Neuronal stem cell (in vitro differentiated cells): ENCODE results near the gene SSX2IP.

Source experiments
- DNase-seq: peaks from one replicate; pipeline ENCODE4 v3.0.0-alpha.2; 2013; ENCODE audit warnings: low spot score
- H2AFZ ChIP-seq: one replicate; pipeline ENCODE4 v1.6.1; 2013; ENCODE audit warnings: mild to moderate bottlenecking, low read length, inconsistent platforms
- H2AK5ac ChIP-seq: 2 replicates; pipeline ENCODE4 v1.6.1; 2013; ENCODE audit warnings: low read depth, mild to moderate bottlenecking, inconsistent platforms, low read length, moderate library complexity, mixed read lengths
- H2BK120ac ChIP-seq: 2 replicates; pipeline ENCODE4 v1.6.1; 2013; ENCODE audit warnings: low read depth, mild to moderate bottlenecking, inconsistent platforms, low read length, moderate library complexity, mixed read lengths
- H2BK12ac ChIP-seq: one replicate; pipeline ENCODE4 v1.6.1; 2013; ENCODE audit warnings: low read length, inconsistent platforms
- H2BK15ac ChIP-seq: 2 replicates; pipeline ENCODE4 v1.6.1; 2013; ENCODE audit warnings: mild to moderate bottlenecking, low read length, inconsistent platforms, mixed read lengths
- H2BK5ac ChIP-seq: one replicate; pipeline ENCODE4 v1.6.1; 2013; ENCODE audit warnings: inconsistent platforms, mild to moderate bottlenecking, low read length, moderate library complexity
- H3K14ac ChIP-seq: one replicate; pipeline ENCODE4 v1.6.1; 2013; ENCODE audit warnings: low read length, inconsistent platforms
- H3K18ac ChIP-seq: 2 replicates; pipeline ENCODE4 v1.6.1; 2013; ENCODE audit warnings: low read length, inconsistent platforms
- H3K23ac ChIP-seq: 2 replicates; pipeline ENCODE4 v1.6.1; 2013; ENCODE audit warnings: low read depth, mild to moderate bottlenecking, mixed read lengths, low read length, inconsistent platforms; ENCODE audit not compliant: poor library complexity
- H3K27ac ChIP-seq: replicated peaks from 3 replicates; pipeline ENCODE4 v1.5.1; 2013; ENCODE audit warnings: low read length, inconsistent platforms
- H3K27me3 ChIP-seq, 3 experiments: 2 replicates each; pipeline ENCODE4 v1.6.1; 2013; ENCODE audit warnings: low read length in 3 of 3, mild to moderate bottlenecking in 2 of 3, inconsistent platforms in 1 of 3, low read depth in 1 of 3, mixed read lengths in 1 of 3, moderate library complexity in 1 of 3; ENCODE audit not compliant: control insufficient read depth in 3 of 3, insufficient read depth in 3 of 3
- H3K36me3 ChIP-seq, 2 donors: replicated peaks in 1 of 2; 2 replicates each; pipeline ENCODE4 v1.6.1; 2013; ENCODE audit warnings: low read length in 2 of 2; ENCODE audit not compliant: control insufficient read depth in 2 of 2, insufficient read depth in 2 of 2
- H3K4ac ChIP-seq: 2 replicates; pipeline ENCODE4 v1.6.1; 2013; ENCODE audit warnings: inconsistent platforms, mild to moderate bottlenecking, low read length, moderate library complexity
- H3K4me1 ChIP-seq, 2 donors: 1 replicate in 1 of 2; 2 replicates in 1 of 2; pipeline ENCODE4 v1.6.1; 2013; ENCODE audit warnings: low read length in 2 of 2, low read depth in 1 of 2; ENCODE audit not compliant: control insufficient read depth in 2 of 2, insufficient read depth in 1 of 2
- H3K4me2 ChIP-seq: one replicate; pipeline ENCODE4 v1.6.1; 2013; ENCODE audit warnings: mild to moderate bottlenecking, low read length, inconsistent platforms; ENCODE audit not compliant: insufficient read depth, poor library complexity, severe bottlenecking
- H3K4me3 ChIP-seq, 2 donors: 2 replicates each; pipeline ENCODE4 v1.5.1; 2013; ENCODE audit warnings: low read length in 2 of 2, mild to moderate bottlenecking in 2 of 2, inconsistent platforms in 1 of 2, moderate library complexity in 1 of 2
- H3K79me1 ChIP-seq: one replicate; pipeline ENCODE4 v1.6.1; 2013; ENCODE audit warnings: low read depth, mild to moderate bottlenecking, inconsistent platforms, low read length, moderate library complexity
- H3K9ac ChIP-seq: one replicate; pipeline ENCODE4 v1.6.1; 2013; ENCODE audit warnings: mild to moderate bottlenecking, low read depth, low read length, inconsistent platforms; ENCODE audit not compliant: poor library complexity
- H3K9me3 ChIP-seq, 2 donors: replicated peaks in 1 of 2; 2 replicates each; pipeline versions ENCODE3 to v1.6.1; 2013; ENCODE audit warnings: low read length in 2 of 2, mild to moderate bottlenecking in 2 of 2, inconsistent platforms in 1 of 2, low read depth in 1 of 2, mixed read lengths in 1 of 2, moderate library complexity in 1 of 2; ENCODE audit not compliant: control insufficient read depth in 2 of 2, insufficient read depth in 1 of 2
- H4K8ac ChIP-seq: one replicate; pipeline ENCODE4 v1.6.1; 2013; ENCODE audit warnings: low read depth, mild to moderate bottlenecking, inconsistent platforms, low read length, moderate library complexity
- H4K91ac ChIP-seq: one replicate; pipeline ENCODE4 v1.6.1; 2013; ENCODE audit warnings: low read length, low read depth, mild to moderate bottlenecking, inconsistent platforms; ENCODE audit not compliant: poor library complexity
- WGBS, 2 donors: extraction: QIAGEN DNeasy Blood & Tissue Kit; methylation state at CpG; one replicate each; pipeline ENCODE4 v1.1.7; 2013; ENCODE audit warnings: missing lambda C conversion rate in 2 of 2, mixed read lengths in 1 of 2; ENCODE audit not compliant: insufficient read length in 2 of 2, insufficient replicate concordance in 1 of 2; ENCODE audit errors: extremely low coverage in 2 of 2; 5-methylcytosine and 5-hydroxymethylcytosine counted together

Gene SSX2IP

GRCh38 chr1:84691122-84691783, 992 bp upstream of the SSX2IP start:
- Histone ChIP-seq H3K4ac (no peak overlapping the region), H3K9me3 (no peaks in the 10 kb centered on the region), H3K9ac (no peak overlapping the region), H3K79me1 (no peaks in the 10 kb centered on the region), H3K14ac (no peak overlapping the region), H2AFZ (peak overlapping the region; percentile 98), H4K91ac (no peak overlapping the region), H2BK5ac (no peak overlapping the region), H2BK120ac (no peak overlapping the region), H4K8ac (no peak overlapping the region), H2BK12ac (no peak overlapping the region), H3K4me3 (peak overlapping the region; percentile 73 to 86), H3K4me2 (peak overlapping the region; percentile 96), H3K36me3 (no peaks in the 10 kb centered on the region), H3K27ac (peak overlapping the region; percentile 92), H3K27me3 (peaks cover 0 to 4% (median 0%) of the 10 kb centered on the region in 3 experiments), H3K18ac (no peak overlapping the region), H3K4me1 (peaks cover 0 to 4% of the 10 kb centered on the region in 2 donors), H2BK15ac (no peak overlapping the region), H2AK5ac (no peak overlapping the region), H3K23ac (no peak overlapping the region)
- no peak for DNase-seq
- WGBS, 2 donors: no CpG with 5 or more reads among the region's 13 CpGs

- DNase-seq: no peak
- no peak overlapping the region for H4K91ac ChIP-seq
- H3K4ac ChIP-seq: no peak overlapping the region
- peak overlapping the region; percentile 29 for H2BK120ac ChIP-seq
- peak overlapping the region; percentile 82 for H3K9ac ChIP-seq
- WGBS, 2 donors: no CpG with 5 or more reads among the region's 67 CpGs
- H2BK5ac ChIP-seq: peak overlapping the region; percentile 84
- no peaks in the 10 kb centered on the region for H3K79me1 ChIP-seq
- no peak overlapping the region for H2BK15ac ChIP-seq
- H2AK5ac ChIP-seq: peak overlapping the region; percentile 42
- H3K18ac ChIP-seq: peak overlapping the region; percentile 98
- no peak overlapping the region for H2BK12ac ChIP-seq
- H3K4me3 ChIP-seq: peak overlapping the region; percentile 73 to 94
- peak overlapping the region; percentile 59 for H3K4me2 ChIP-seq
- peak overlapping the region; percentile 21 for H3K23ac ChIP-seq
- H3K14ac ChIP-seq: no peak overlapping the region
- H3K27me3 ChIP-seq: no peaks in the 10 kb centered on the region
- peaks cover 0 to 6% of the 10 kb centered on the region in 2 donors for H3K36me3 ChIP-seq
- H2AFZ ChIP-seq: peak overlapping the region; percentile 98
- H3K4me1 ChIP-seq: peaks cover 0 to 4% of the 10 kb centered on the region in 2 donors
- no peak overlapping the region for H4K8ac ChIP-seq
- peak overlapping the region; percentile 90 for H3K27ac ChIP-seq
- H3K9me3 ChIP-seq: no peaks in the 10 kb centered on the region
These were observed 506 bp downstream of the SSX2IP start for GRCh38 chr1:84689514-84690396.

GRCh38 chr1:84688463-84689061, 1.7 kb downstream of the SSX2IP start:
- H4K8ac ChIP-seq: no peak overlapping the region
- peaks cover 0 to 6% of the 10 kb centered on the region in 2 donors for H3K36me3 ChIP-seq
- no peak overlapping the region for H2AK5ac ChIP-seq
- no peak overlapping the region for H3K4ac ChIP-seq
- no peaks in the 10 kb centered on the region for H3K79me1 ChIP-seq
- H4K91ac ChIP-seq: no peak overlapping the region
- peak overlapping the region in 1 of 2 donors; percentile 73 for H3K4me3 ChIP-seq
- H2BK120ac ChIP-seq: no peak overlapping the region
- no peak overlapping the region for H2AFZ ChIP-seq
- peaks cover 0 to 4% of the 10 kb centered on the region in 2 donors for H3K4me1 ChIP-seq
- H3K18ac ChIP-seq: no peak overlapping the region
- H3K23ac ChIP-seq: no peak overlapping the region
- H2BK15ac ChIP-seq: no peak overlapping the region
- no peaks in the 10 kb centered on the region for H3K27me3 ChIP-seq
- no peak overlapping the region for H3K14ac ChIP-seq
- no peak overlapping the region for H3K9ac ChIP-seq
- no peak overlapping the region for H2BK5ac ChIP-seq
- no peak overlapping the region for H3K27ac ChIP-seq
- no peaks in the 10 kb centered on the region for H3K9me3 ChIP-seq
- H3K4me2 ChIP-seq: no peak overlapping the region
- WGBS, 2 donors: no CpG with 5 or more reads among the region's 8 CpGs
- no peak for DNase-seq
- H2BK12ac ChIP-seq: no peak overlapping the region
